Subcutaneous adipose tissue (tissue), 4 donors: ENCODE data around the gene CD109. TPM values are rescaled to one million over a fixed set of nuclear protein-coding genes. Genes with fewer than 3 reads are reported as not detected.

Experiments used
- total RNA-seq, 4 donors: library from RNA; depleted of rRNA; stranded (reverse); fragments of >200 nt; gene quantifications; one replicate each; pipeline ENCODE4 v1.1.0, GENCODE V29; 2016
- TF ChIP-seq, protein P1 (sequence below): fragments of 450-650 bp; IDR thresholded peaks from one replicate; pipeline ENCODE4 v1.5.1; 2016; ENCODE audit warnings: low read depth, mild to moderate bottlenecking, control low read depth, antibody characterized with exemption, moderate library complexity

Gene CD109
- total RNA-seq, 4 donors from 2014 or later, result 16.0 to 59.8 (median 22.5) TPM

DNA sequence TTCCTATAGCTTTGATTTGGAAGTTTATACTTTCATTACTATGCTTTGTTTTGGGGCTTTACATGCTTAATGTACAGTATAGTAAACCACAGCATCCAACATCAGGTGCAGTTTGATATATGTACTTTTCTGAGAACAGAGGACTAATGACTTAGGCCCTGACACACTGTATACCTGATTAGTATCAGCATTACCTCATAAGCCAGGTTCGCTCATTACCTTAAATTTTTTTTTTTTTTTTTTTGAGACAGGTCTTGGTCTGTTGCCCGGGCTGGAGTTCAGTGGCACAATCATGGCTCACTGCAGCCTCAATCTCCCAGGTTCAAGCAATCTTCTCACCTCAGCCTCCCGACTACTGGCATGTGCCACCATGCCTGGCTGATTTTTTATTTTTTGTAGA lies 28.4 kb downstream of the CD109 start:
- TF ChIP-seq, protein P1, sequence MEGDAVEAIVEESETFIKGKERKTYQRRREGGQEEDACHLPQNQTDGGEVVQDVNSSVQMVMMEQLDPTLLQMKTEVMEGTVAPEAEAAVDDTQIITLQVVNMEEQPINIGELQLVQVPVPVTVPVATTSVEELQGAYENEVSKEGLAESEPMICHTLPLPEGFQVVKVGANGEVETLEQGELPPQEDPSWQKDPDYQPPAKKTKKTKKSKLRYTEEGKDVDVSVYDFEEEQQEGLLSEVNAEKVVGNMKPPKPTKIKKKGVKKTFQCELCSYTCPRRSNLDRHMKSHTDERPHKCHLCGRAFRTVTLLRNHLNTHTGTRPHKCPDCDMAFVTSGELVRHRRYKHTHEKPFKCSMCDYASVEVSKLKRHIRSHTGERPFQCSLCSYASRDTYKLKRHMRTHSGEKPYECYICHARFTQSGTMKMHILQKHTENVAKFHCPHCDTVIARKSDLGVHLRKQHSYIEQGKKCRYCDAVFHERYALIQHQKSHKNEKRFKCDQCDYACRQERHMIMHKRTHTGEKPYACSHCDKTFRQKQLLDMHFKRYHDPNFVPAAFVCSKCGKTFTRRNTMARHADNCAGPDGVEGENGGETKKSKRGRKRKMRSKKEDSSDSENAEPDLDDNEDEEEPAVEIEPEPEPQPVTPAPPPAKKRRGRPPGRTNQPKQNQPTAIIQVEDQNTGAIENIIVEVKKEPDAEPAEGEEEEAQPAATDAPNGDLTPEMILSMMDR, result no peak

- TF ChIP-seq, protein P1, result no peak
Observed at GRCh38 chr6:73727114-73727513, 31.1 kb downstream of the CD109 start.

DNA sequence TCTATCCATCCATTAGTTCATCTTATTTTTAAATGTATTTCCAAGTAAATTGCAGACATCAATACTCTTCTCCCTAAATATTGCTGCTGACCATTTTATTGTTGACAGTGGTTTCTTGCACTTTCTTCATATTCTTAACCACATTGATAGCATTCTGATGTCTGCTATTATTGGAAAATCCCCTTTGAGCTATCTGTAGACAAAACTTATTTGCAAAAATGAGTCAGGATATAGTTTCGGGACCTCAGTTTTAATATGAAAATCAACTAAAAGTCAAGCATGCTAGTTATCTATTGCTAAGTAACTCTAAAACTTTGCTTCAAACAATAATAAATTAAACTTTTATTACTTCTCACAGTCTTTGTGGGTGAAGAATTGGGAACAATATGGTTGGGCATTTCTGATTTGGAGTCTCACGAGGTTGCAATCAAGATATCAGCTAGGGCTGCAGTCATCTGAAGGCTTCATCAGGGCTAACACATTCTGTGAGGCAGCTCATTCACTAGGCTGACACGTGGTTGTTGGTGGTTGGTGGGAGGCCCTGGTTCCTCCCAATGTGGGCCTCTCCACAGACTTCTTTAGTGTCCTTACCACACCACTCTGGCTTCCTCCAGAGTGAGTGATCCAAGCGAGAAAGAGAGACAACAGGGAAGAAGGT lies 32.7 kb downstream of the CD109 start:
- TF ChIP-seq, protein P1, result no peak

DNA sequence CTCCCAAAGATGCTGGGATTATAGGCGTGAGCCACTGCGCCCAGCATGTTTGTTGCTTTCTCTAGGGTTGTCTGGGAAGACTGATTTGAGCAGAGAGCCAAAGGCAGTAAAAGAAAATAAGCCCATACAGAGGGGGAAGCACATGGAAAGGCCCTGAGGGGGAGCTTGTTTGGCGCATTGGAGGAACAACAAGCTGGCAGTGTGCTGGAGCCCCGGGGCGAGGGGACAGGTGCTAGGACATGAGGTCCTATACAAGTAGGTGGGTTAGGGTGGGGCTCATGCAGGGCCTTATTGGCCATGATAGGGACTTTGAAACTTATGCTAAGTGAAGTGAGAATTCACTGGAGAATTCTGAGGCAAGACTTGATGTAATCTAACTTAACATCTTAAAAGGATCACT lies 35.3 kb downstream of the CD109 start:
- TF ChIP-seq, protein P1, result no peak

- TF ChIP-seq, protein P1, result no peak
Observed at GRCh38 chr6:73732845-73733675, 37.1 kb downstream of the CD109 start.

- TF ChIP-seq, protein P1, result no peak
Observed at GRCh38 chr6:73733791-73734190, 37.8 kb downstream of the CD109 start.

DNA sequence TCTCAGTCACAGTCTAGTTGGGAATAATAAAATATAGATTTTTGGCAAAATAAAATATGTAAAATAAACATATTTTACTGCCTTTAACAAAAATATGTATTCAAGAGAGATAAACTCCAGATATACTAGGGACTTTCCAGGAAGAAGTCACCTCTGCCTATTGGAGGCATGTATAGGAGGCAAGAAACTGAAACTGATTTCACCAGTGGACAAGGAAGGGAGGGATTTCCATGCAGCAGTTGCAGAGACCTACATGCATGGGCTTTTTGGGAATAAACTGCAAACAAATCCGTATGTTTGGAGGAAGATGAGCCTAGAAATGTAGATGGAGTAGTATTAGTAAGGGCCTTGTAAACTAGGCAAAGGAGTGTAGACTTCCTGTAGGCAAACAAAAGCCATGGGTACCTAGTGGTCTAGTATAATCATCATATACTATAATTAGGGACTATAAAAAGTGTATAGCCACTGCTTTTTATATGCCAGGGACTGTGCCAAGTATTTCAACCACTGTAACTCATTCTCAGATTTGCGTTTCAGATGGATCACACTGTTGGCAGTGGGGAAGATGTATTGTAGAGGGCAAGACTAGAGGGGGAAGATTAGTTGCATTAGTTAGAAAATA lies 38.9 kb downstream of the CD109 start:
- TF ChIP-seq, protein P1, result no peak
